Measurements from ENCODE around the gene SMIM24.
"Not testable (repeated sequence)": the region's sequence is repeated elsewhere in the genome, so short reads cannot be mapped to it uniquely, and the experiment has no call there.

SMIM24 gene

GRCh38 chr19:3454656-3455392 is 25.5 kb downstream of the SMIM24 start:
- no peak for DNase-seq

DNA sequence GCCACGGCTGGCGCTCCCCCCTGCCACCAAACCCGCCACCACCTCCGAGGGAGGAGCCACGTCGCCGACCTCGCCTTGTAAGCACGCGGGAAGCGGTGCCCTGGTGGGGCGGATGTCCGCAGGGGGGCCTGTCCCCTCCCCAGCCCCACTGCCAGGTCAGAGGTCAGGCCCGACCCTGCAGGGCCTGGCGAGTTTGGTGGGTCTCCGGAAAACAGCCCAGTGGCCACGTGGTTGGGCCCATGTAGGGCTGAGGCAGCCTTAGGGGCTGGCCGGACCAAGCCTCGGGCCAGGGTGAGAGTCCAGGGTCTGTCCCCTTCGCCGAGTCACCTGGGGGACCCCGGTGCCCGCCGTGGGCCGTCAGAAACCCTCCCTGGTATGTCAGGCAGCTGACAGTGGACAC is 26.5 kb downstream of the SMIM24 start:
- DNase-seq, result no peak

DNA sequence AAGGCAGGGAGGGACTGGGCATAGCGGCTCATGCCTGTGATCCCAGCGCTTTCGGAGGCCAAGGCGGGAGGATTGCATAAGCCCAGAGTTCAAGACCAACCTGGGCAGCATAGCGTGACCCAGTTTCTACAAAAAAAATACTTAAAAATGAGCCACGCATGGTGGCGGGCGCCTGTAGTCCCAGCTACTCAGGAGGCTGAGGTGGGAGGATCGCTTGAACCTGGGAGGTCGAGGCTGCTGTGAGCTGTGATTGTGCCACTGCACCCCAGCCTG is 27.4 kb downstream of the SMIM24 start:
- not testable (repeated sequence) for DNase-seq

DNA sequence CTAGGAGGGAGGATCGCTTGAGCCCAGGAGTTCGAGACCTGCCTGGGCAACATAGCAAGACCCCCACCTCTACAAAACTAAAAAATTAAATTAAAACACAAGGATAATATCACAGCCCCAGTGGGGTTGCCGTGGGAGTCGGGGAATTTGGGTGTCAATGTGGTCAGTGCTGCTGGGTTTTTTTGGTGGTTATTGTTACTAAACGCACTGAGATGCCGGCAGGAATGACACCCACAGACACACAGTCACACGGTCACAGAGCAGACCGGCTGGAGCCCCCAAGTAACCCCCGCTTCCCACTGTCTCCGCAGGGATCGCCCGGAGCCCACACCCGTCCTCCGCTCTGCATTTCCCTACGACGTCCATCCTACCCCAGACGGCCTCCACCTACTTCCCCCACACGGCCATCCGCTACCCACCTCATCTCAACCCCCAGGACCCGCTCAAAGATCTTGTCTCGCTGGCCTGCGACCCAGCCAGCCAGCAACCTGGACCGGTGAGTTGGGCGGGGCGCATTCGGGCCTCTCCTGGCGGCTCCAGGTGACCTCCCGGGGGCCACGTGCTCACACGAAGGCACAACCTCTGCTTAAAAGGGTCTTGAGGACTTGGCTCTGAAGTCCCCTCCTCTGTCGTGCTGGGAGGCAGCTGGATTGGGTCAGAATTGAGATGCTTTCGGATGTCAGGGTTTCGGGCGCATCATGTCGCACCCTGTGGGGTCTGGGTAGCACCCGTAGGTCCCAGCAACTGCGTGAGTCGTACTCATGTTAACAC is 28.0 kb downstream of the SMIM24 start:
- DNase-seq, result no peak

DNA sequence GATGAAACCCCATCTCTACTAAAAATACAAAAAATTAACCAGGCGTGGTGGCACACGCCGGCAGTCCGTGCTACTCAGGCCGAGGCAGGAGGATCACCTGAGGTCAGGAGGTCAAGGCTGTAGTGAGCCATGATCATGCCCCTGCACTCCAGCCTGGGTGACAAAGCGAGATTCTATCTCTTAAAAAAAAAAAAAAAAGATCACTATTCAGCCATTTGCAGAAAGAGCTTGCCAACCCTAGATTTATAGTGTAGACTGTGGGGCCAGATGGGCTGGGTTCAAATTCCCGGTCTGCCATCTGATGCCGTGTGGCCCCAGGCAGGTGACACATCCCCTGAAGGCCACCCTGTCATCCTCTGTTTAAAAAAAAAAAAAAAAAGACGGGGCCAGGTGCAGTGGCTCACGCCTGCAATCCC is 28.9 kb downstream of the SMIM24 start:
- no peak for DNase-seq

DNA sequence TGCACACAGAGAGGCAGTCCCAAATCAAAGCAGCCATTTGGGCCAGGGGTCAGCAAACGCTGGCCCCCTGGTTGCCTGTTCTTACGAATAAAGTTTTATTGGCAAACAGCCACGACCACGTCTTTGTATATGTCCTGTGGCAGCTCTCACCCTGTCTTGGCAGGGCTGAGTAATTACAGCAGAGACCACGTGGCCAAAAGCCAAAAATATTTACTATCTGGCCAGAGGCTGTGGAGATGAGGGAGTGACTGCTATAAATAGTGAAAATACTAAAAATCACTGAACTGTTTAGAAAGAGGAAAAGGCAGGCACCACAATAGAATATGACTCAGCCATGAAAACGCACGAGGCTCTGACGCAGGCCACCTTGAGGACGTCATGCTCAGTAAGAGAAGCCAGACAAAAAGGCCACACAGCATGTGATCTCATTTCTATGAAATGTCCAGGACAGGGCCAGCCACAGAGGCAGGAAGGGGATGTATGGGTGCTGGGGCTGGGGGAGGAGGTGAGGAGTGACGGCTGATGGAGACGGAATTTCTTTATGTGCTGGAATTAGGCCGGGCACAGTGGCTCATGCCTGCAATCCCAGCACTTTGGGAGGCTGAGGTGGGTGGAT is 29.4 kb downstream of the SMIM24 start:
- DNase-seq, result no peak

DNA sequence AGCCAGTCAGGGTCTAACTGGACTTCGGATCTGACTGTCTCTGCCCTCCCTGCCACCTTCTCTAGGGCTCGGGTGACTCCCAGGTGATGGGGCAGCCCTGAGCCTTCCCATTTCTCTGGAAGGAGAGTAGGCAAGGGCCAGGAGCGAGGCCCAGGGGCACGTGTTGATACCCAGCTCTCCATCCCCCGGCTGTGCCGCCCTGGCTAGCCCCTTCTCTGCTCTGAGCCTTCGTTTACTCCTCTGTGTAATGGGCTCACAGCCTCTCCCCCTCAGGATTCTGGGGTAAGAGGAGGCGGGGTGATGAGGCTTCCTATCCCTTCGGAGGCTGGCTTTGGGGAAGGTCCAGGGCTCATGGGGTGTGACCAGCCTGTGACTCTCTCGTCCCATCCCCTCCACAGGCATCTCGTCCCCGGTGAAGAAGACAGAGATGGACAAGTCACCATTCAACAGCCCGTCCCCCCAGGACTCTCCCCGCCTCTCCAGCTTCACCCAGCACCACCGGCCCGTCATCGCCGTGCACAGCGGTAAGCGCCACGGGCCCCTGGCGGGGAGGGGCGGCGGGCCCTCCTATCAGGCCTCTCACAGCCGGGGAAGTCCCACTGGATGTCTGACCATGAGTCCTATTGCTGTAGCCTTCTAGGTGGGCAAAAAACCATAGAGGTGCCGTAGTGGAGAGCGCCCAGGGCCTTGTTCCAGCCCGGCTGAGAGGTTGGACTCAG is 31.6 kb downstream of the SMIM24 start:
- DNase-seq, result no peak

GRCh38 chr19:3446657-3447056 is 33.7 kb downstream of the SMIM24 start:
- not testable (repeated sequence) for DNase-seq

- DNase-seq, result no peak
These were observed 35.6 kb downstream of the SMIM24 start for GRCh38 chr19:3444695-3445234.

DNA sequence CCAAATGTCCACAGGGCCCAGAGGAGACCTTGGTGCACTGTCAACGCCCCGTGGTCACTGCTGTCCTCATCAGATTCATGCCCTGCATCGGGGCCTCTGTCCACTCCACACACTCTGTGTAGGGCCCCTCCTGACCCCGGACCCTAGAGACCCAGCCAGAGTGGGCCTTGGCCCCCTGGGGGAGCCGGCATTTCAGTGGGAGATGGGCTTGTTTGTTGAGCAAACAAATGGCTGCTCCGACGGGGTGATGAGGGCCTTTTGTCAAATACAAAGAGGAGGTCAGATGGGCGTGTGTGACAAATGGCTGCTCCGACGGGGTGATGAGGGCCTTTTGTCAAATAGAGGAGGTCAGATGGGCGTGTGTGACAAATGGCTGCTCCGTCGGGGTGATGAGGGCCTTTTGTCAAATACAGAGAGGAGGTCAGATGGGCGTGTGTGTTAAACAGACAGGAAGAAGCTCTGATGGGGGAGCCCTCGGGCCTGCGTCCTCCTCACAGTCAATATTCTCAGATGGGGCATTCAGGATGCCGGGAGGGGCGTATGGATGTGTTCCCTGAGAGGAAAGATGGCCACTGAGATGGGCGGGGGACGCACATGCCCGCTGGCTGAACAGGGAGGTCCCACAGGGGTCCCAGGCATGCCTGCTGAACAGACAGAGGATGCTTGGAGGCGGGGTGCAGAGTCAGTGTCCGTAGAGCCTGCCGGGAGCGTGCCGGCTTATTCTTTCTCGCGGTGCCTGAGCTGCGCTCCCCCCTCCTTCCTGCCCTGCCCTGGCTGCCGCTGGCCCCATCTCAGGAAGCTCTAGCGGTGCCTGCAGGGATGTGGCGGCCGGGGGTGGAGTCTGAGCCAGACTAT is 36.3 kb downstream of the SMIM24 start:
- DNase-seq, result no peak

- DNase-seq, result no peak
These were observed 37.7 kb downstream of the SMIM24 start for GRCh38 chr19:3442487-3443071.

GRCh38 chr19:3441986-3442329 is 38.4 kb downstream of the SMIM24 start:
- no peak for DNase-seq

GRCh38 chr19:3441089-3441985 is 39.0 kb downstream of the SMIM24 start:
- no peak for DNase-seq

DNA sequence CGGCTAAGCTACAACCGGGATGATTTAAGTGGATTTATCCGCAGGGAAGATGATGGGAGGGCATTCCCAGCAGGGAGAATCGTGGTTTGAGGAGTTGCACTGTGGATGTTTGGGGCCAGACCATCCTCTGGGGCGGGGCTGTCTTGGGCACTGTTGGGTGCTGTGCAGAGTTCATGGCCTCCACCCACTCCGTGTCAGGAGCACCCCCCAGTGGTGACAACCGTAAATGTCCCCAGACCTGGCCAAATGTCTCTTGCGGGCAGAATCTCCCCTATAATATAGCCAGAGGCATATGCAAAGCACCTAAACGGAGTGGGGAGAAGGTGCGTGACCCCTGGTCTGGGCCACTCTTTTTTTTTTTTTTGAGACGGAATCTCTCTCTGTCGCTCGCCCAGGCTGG is 40.2 kb downstream of the SMIM24 start:
- DNase-seq, result peak; percentile 56 to 65

- DNase-seq, result peak; percentile 94 to 96
These were observed 45.4 kb downstream of the SMIM24 start for GRCh38 chr19:3434630-3435553.

GRCh38 chr19:3433805-3434540 is 46.4 kb downstream of the SMIM24 start:
- DNase-seq, result no peak

GRCh38 chr19:3433313-3433712 is 47.0 kb downstream of the SMIM24 start:
- no peak for DNase-seq

DNA sequence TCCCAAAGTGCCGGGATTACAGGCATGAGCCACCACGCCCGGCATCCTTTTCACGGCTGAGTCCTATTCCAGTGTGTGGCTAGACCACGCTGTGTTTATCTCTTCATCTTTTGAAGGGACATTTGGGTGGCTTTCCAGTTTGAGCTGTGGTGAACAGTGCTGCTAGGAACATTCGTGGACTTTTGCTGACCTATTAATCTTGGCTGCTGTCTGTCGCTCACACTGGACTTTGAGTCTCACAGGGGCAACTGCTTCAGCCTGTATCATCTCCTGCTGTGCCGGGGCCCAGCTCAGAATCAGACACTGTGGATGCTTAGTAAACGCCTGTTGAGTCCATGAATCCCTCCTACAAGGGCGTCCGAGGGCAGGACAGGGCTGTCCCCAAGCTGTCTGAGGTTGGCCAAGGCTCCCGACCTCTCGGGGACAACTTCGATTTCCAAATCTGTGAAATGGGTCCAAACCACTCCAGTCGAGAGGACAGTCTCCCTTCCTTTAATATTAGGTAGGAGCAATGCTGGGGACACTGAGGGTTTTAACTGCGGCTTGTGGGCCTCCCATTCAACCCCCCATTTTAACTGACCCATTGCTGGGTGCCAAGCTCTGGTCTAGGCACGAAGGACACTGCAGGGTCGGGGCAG is 48.4 kb downstream of the SMIM24 start:
- no peak for DNase-seq

- not testable (repeated sequence) for DNase-seq
These were observed 50.0 kb downstream of the SMIM24 start for GRCh38 chr19:3430366-3430680.

Measured in CD4-positive, alpha-beta T cell treated with Interleukin-1 beta for 1 hour (primary cell).